Ramos (cell line): Measurements from ENCODE around the gene ACSM6.
"Not testable (repeated sequence)": the region's sequence is repeated elsewhere in the genome, so short reads cannot be mapped to it uniquely, and the experiment has no call there.

Experiments
- in situ Hi-C: fragments of 300-500 bp; cut with MboI; formaldehyde crosslinking; loops from one replicate; pipeline ENCODE4 v1.14.3; 2022; ENCODE audit warnings: low sequenced_read_pairs; ENCODE audit not compliant: unreplicated experiment

Gene ACSM6

GRCh38 chr10:95214369-95214768 lies 20.3 kb downstream of the ACSM6 start:
- in situ Hi-C loops: no loop called here

GRCh38 chr10:95214793-95215192 lies 20.8 kb downstream of the ACSM6 start:
- in situ Hi-C loops: no loop called here

GRCh38 chr10:95217476-95217875 lies 23.4 kb downstream of the ACSM6 start:
- in situ Hi-C loops: no loop called here

- in situ Hi-C loops: no loop called here
These were observed 26.5 kb downstream of the ACSM6 start for GRCh38 chr10:95220539-95220938.

GRCh38 chr10:95221124-95221523 lies 27.1 kb downstream of the ACSM6 start:
- in situ Hi-C loops: no loop called here

GRCh38 chr10:95225136-95225535 lies 31.1 kb downstream of the ACSM6 start:
- in situ Hi-C loops: no loop called here

GRCh38 chr10:95228934-95229723 lies 35.1 kb downstream of the ACSM6 start:
- in situ Hi-C loops: not testable (repeated sequence)

- in situ Hi-C loops: no loop called here
These were observed 35.9 kb downstream of the ACSM6 start for GRCh38 chr10:95229724-95230627.

GRCh38 chr10:95230677-95231586 lies 36.9 kb downstream of the ACSM6 start:
- in situ Hi-C loops: not testable (repeated sequence)

GRCh38 chr10:95233377-95234034 lies 39.5 kb downstream of the ACSM6 start:
- in situ Hi-C loops: no loop called here

GRCh38 chr10:95234951-95235350 lies 40.9 kb downstream of the ACSM6 start:
- in situ Hi-C loops: no loop called here

- in situ Hi-C loops: no loop called here
These were observed 41.6 kb downstream of the ACSM6 start for GRCh38 chr10:95235676-95236067.

- in situ Hi-C loops: no loop called here
These were observed 42.2 kb downstream of the ACSM6 start for GRCh38 chr10:95236068-95236903.

- in situ Hi-C loops: no loop called here
These were observed 43.5 kb downstream of the ACSM6 start for GRCh38 chr10:95237376-95238170.

- in situ Hi-C loops: loop anchor here (5.0 kb wide), 1 partner anchor 108 kb away; no protein-coding TSS in a partner anchor
These were observed 46.1 kb downstream of the ACSM6 start for GRCh38 chr10:95240096-95240495.

GRCh38 chr10:95240811-95241210 lies 46.8 kb downstream of the ACSM6 start:
- in situ Hi-C loops: loop anchor here (5.0 kb wide), 1 partner anchor 109 kb away; no protein-coding TSS in a partner anchor

GRCh38 chr10:95241533-95241932 lies 47.5 kb downstream of the ACSM6 start:
- in situ Hi-C loops: loop anchor here (5.0 kb wide), 1 partner anchor 109 kb away; no protein-coding TSS in a partner anchor
